Ishikawa (cell line): ENCODE data around the gene ZNF518A.
A peak's percentile ranks its signal among the peaks of the same experiment; 100 is the strongest.

Experiments used
- CEBPB ChIP-seq: IDR thresholded peaks from 2 replicates; pipeline ENCODE4 v1.6.1; 2012
- CREB1 ChIP-seq: IDR thresholded peaks from 2 replicates; pipeline ENCODE4 v1.6.1; 2012; ENCODE audit warnings: low read depth
- EGR1 ChIP-seq: IDR thresholded peaks from 2 replicates; pipeline ENCODE4 v1.6.1; 2012
- EP300 ChIP-seq: IDR thresholded peaks from 2 replicates; pipeline ENCODE4 v1.6.1; 2012; ENCODE audit warnings: borderline replicate concordance
- FOXM1 ChIP-seq: IDR thresholded peaks from 2 replicates; pipeline ENCODE4 v1.6.1; 2012; ENCODE audit warnings: low read depth, borderline replicate concordance
- NFIC ChIP-seq: IDR thresholded peaks from 2 replicates; pipeline ENCODE4 v1.6.1; 2012
- RAD21 ChIP-seq: IDR thresholded peaks from 2 replicates; pipeline ENCODE4 v1.6.1; 2012; ENCODE audit warnings: low read depth
- TAF1 ChIP-seq: IDR thresholded peaks from 2 replicates; pipeline ENCODE4 v1.6.1; 2012; ENCODE audit warnings: low read depth, mild to moderate bottlenecking
- TCF12 ChIP-seq: IDR thresholded peaks from 2 replicates; pipeline ENCODE4 v1.6.1; 2012; ENCODE audit warnings: low read depth
- TEAD4 ChIP-seq: IDR thresholded peaks from 2 replicates; pipeline ENCODE4 v1.6.1; 2012
- YY1 ChIP-seq: IDR thresholded peaks from 2 replicates; pipeline ENCODE4 v1.6.1; 2012; ENCODE audit warnings: low read depth
- ZBTB7A ChIP-seq: IDR thresholded peaks from 2 replicates; pipeline ENCODE4 v1.6.1; 2012; ENCODE audit warnings: low read depth
- TF ChIP-seq, protein P1 (sequence below): IDR thresholded peaks from 2 replicates; pipeline ENCODE4 v1.6.1; 2012
- TF ChIP-seq, protein P2 (sequence below): IDR thresholded peaks from 2 replicates; pipeline ENCODE4 v1.6.1; 2012
- TF ChIP-seq, protein P3 (sequence below): IDR thresholded peaks from 2 replicates; pipeline ENCODE4 v1.6.1; 2012; ENCODE audit warnings: low read depth, mild to moderate bottlenecking

The ZNF518A gene

DNA sequence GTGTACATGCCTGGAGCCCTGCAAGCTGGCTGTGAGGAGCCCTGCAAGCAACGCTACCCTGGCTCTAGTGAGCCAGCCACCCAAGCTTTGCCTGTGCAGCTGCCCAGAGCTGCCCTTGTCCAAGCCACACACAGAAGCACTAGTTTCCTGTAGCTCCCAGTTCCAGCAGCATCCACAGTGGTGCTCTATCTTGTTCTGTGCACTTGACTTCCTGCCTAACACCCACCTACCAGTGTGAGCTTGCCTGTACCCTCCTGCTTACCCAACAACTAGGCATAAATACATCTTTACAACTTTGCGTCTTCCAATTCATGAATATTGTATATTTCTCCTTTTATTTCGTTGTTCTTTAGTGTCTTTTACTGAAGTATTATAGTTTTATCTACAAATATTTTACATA, 32.2 kb upstream of the ZNF518A start:
- TF ChIP-seq YY1 = no peak
- no peak for TF ChIP-seq TEAD4

DNA sequence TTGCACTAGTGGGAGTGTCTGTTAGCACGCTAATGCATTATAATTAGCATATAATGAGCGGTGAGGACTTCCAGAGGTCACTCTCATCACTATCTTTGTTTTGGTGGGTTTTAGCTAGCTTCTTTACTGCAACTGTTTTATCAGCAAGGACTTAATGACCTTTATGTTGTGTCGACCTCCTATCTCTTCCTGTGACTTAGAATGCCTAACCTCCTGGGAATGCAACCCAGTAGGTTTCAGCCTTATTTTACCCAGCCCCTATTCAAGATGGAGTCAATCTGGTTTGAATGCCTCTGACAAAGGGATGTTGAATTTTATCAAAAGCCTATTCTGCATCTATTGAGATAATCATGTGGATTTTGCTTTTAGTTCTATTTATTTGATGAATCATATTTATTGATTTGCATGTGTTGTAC, 22.5 kb upstream of the ZNF518A start:
- TF ChIP-seq CEBPB (no peak), TAF1 (no peak), TEAD4 (no peak), CREB1 (no peak)

DNA sequence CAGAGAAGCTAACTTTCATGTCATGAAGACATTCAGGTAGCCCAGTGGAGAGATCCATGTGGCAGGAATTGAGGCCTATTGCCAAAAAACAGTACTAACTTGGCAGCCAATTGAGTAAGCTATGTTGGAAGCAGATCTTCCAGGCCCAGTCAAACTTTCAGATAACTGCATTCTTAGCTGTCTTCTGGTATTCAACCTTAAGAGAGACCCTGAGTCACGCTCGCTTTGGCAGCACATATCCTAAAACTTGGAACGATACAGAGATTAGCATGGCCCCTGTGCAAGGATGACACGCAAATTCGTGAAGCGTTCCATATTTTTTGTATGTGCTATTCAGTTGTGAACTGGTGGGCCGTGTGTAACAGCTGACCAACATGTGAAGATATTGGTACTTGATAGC, 17.6 kb upstream of the ZNF518A start:
- TF ChIP-seq, protein P1, sequence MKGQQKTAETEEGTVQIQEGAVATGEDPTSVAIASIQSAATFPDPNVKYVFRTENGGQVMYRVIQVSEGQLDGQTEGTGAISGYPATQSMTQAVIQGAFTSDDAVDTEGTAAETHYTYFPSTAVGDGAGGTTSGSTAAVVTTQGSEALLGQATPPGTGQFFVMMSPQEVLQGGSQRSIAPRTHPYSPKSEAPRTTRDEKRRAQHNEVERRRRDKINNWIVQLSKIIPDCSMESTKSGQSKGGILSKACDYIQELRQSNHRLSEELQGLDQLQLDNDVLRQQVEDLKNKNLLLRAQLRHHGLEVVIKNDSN = no peak
- TF ChIP-seq, protein P2, sequence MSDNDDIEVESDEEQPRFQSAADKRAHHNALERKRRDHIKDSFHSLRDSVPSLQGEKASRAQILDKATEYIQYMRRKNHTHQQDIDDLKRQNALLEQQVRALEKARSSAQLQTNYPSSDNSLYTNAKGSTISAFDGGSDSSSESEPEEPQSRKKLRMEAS = no peak
- no peak for TF ChIP-seq CREB1
- TF ChIP-seq NFIC = no peak
- no peak for TF ChIP-seq TCF12
- TF ChIP-seq TAF1 = no peak
- no peak for TF ChIP-seq TEAD4
- TF ChIP-seq, protein P3, sequence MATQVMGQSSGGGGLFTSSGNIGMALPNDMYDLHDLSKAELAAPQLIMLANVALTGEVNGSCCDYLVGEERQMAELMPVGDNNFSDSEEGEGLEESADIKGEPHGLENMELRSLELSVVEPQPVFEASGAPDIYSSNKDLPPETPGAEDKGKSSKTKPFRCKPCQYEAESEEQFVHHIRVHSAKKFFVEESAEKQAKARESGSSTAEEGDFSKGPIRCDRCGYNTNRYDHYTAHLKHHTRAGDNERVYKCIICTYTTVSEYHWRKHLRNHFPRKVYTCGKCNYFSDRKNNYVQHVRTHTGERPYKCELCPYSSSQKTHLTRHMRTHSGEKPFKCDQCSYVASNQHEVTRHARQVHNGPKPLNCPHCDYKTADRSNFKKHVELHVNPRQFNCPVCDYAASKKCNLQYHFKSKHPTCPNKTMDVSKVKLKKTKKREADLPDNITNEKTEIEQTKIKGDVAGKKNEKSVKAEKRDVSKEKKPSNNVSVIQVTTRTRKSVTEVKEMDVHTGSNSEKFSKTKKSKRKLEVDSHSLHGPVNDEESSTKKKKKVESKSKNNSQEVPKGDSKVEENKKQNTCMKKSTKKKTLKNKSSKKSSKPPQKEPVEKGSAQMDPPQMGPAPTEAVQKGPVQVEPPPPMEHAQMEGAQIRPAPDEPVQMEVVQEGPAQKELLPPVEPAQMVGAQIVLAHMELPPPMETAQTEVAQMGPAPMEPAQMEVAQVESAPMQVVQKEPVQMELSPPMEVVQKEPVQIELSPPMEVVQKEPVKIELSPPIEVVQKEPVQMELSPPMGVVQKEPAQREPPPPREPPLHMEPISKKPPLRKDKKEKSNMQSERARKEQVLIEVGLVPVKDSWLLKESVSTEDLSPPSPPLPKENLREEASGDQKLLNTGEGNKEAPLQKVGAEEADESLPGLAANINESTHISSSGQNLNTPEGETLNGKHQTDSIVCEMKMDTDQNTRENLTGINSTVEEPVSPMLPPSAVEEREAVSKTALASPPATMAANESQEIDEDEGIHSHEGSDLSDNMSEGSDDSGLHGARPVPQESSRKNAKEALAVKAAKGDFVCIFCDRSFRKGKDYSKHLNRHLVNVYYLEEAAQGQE = no peak
- TF ChIP-seq YY1 = no peak
- no peak for TF ChIP-seq FOXM1
- TF ChIP-seq EGR1 = no peak
- no peak for TF ChIP-seq EP300
- TF ChIP-seq ZBTB7A = no peak
- no peak for TF ChIP-seq CEBPB
- no peak for TF ChIP-seq RAD21

DNA sequence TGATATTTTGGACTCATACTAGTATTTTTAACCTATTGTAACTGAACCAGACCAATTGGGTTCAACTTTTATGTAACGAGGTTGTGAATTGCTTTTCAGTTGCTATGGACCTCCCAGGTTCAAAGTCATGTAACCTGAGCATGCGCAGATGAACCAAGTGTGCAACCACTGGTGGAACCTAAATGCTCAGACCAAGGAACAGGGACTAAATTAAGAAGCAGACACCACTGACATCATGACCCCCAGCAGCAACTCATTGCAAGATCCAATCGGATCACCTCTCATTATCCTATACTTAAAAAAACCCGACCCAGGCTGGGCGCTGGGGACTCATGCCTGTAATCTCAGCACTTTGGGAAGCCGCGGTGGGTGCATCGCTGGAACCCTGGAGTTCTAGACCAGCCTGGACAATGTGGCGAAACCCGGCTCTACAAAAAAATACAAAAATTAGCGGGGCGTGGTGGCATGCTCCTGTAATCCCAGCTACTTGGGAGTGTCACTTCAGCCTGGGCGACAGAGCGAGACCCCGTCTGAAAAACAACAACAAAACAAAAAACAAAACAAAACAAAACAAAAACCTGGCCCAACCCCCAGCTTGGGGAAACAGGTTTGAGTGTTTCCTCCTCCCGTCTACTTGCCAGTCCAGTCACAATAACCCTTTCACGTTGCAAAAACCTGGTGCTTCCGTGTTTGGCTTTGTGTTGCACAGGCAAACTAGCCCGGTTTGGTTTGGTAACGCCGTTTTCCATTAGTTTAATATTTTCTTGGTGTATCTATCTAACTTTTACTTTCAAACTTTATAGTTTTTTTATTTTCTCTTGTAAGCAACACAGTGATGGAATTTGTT, 11.3 kb upstream of the ZNF518A start:
- no peak for TF ChIP-seq CREB1
- TF ChIP-seq TCF12 = 0 out of 2 replicates have a peak, but pooled peaks have one; percentile 26
- 0 out of 2 replicates have a peak, but pooled peaks have one; percentile 7 for TF ChIP-seq CEBPB
- no peak for TF ChIP-seq EGR1
- TF ChIP-seq, protein P2 = peak; percentile 29; the same call in 1 of the 2 replicates
- TF ChIP-seq, protein P1 = 0 out of 2 replicates have a peak, but pooled peaks have one; percentile 3
- no peak for TF ChIP-seq FOXM1
- peak; percentile 35; the same call in 1 of the 2 replicates for TF ChIP-seq TAF1

DNA sequence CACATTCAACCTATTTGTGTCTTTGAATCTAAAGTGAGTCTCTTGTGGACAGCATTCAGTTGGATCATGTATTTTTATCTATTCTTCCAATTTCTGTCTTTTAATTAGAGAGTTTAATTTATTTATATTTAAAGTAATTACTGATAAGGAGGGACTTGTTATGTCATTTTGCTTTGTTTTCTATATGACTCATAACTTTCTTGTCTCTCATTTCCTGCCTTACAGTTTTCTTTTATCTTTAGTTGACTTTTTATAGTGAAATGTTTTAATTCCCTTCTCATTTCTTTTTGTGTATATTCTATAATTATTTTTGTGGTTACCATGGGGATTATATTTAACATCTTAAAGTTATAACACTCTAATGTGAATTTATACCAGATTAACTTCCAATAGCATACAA, 7.3 kb upstream of the ZNF518A start:
- TF ChIP-seq TAF1 (no peak), FOXM1 (no peak), TCF12 (no peak), EGR1 (no peak), YY1 (no peak), ZBTB7A (no peak), EP300 (no peak), CEBPB (no peak), NFIC (no peak), CREB1 (no peak), RAD21 (no peak), TEAD4 (no peak)
- TF ChIP-seq, protein P3 = no peak
- TF ChIP-seq, protein P1 = no peak
- TF ChIP-seq, protein P2 = no peak
